G401 (cell line): ENCODE data around the gene DNAJC5. TPM values are rescaled to one million over a fixed set of nuclear protein-coding genes. Genes with fewer than 3 reads are reported as not detected.
"Not testable (repeated sequence)": the region's sequence is repeated elsewhere in the genome, so short reads cannot be mapped to it uniquely, and the experiment has no call there.

ENCODE experiments used
- DNase-seq: peaks from one replicate; pipeline ENCODE4 v3.0.0-alpha.2; 2015; ENCODE audit warnings: low spot score
- in situ Hi-C: cut with HindIII; loops from 2 replicates; pipeline ENCODE4 v1.10.0; 2016; ENCODE audit warnings: low sequenced_read_pairs, mixed read lengths
- total RNA-seq: library from RNA; depleted of rRNA; stranded (reverse); fragments of >200 nt; shearing (Covaris generic); gene quantifications from 2 replicates; pipeline ENCODE4 v1.2.3, GENCODE V29; 2014; rRNA removed

The DNAJC5 gene, protein sequence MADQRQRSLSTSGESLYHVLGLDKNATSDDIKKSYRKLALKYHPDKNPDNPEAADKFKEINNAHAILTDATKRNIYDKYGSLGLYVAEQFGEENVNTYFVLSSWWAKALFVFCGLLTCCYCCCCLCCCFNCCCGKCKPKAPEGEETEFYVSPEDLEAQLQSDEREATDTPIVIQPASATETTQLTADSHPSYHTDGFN
- total RNA-seq, result 38.6 and 43.6 TPM in 2 replicates

DNA sequence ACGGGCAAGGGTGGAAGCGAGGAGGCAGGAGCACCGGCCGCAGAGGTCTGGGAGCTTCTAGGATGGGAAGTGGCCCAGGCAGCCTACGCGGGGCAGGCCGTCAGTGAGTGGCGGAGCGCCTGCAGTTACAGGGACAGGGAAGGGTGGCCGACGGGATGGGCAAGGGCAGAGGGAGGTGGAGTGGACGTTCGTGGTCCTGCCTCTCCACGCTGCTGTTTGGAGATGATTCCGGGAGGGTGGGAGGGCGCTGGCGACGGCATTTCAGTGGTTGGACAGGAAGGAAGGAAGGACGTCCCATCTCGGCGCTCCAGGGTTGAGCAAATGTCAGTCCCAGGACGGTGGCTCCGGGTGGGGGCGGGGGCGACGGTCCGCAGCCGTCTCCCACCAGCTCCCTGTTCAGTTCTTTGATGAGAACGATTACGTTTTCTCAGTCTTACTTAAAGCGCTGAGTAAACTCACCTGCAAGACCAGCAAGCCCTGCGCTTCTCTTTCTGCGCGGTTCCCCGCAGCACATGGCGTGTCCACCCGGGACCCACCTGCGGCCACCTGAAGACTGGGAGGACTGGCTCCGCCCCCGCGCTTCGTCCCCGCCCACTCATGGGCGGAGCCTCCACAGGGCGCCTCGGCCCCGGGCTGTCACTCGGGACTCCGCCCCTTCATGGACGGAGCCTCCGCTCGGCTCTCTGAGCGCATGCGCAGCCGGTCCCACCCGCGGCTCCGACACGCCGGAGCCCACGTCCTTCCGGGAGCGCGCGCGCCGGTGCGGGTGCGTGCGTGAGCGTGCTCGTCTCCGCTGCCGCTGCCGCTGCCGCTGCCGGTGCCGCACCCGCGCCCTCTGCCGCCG lies at the start of gene DNAJC5:
TSS of gene DNAJC5 (plus strand) at position 769 of the 844 bp plus-strand sequence. CDS start 33,220 bp downstream, outside the sequence.
- in situ Hi-C loops, result no loop called here
- DNase-seq, result peak; percentile 97

DNA sequence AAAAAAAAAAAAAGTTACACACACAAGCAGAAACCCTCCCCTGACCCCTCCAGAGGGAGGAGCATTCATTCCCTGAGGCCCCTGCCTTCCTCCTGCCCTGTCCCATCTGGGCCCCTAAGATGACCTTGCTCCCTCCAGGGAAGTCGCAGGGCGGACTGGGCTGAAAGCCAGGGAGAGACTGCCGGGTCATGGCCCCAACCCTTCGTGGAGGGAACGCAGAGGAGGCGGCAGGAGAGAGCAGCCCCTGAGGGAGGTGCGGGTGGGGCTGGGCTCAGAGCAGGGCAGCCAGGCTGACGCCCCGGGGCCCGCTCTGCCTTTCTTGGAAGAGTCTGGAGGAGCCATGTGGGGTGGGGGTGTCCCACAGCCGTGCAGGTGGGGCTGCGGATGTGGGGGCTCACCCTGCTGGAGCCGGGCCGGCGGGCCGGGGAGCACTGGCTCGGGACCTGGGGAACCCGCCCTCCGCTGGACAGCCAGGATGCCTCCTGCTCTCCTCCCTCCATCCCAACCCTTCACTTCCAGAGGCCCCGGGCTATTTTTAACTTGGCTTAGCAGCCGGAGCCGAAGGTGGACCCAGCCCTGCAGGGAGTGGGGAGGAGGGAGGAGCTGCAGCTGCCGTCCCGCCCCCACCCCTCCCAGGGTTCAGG lies 48.7 kb upstream of the DNAJC5 start:
- in situ Hi-C loops, result no loop called here
- DNase-seq, result peak; percentile 90

DNA sequence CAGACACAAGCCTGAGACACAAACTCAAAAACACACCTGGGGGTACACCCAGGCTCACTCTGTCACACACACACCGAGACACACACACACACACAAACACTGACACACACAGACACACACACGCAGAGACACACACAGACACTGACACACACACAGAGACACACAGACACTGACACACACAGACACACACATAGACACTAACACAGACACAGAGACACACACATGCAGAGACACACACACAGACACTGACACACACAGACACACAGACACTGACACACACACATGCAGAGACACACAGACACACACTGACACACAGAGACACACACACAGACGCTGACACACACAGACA lies 48.1 kb upstream of the DNAJC5 start:
- DNase-seq, result no peak
- in situ Hi-C loops, result no loop called here

DNA sequence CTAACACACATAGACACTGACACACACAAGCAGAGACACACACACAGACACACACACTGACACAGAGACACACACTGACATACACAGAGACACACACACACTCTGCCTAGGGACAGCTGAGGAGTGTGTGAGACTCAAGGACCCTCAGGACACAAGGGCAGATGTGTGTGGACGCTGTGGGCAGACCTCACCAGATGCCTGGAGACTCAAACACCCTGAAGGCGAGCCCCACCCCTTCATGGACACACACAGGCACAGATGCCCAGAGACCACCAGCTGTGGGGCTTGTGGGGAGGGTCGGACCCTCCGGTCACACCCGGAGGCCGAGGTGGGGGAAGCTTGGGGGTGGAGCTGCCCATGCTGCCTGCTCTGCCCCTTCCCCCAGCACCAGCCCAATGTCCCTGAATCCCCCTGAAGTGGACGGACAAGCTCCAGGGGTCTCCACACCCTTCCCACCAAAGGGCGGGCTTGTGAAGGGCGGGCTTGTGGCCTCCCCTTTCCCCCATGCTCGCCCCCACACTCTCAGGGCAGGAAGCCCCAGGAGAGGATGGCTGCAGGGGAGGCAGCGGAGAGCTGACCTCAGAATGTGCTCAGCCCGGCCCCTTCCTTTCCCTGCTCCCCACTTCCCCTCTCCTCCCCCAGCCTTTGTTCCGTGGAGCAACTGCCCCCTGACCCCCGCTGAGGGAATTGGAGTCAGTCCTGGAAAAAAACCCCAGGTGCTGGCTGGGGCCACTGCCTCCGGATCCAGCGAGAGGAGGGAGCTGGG lies 47.5 kb upstream of the DNAJC5 start:
- in situ Hi-C loops, result no loop called here
- DNase-seq, result peak; percentile 74

DNA sequence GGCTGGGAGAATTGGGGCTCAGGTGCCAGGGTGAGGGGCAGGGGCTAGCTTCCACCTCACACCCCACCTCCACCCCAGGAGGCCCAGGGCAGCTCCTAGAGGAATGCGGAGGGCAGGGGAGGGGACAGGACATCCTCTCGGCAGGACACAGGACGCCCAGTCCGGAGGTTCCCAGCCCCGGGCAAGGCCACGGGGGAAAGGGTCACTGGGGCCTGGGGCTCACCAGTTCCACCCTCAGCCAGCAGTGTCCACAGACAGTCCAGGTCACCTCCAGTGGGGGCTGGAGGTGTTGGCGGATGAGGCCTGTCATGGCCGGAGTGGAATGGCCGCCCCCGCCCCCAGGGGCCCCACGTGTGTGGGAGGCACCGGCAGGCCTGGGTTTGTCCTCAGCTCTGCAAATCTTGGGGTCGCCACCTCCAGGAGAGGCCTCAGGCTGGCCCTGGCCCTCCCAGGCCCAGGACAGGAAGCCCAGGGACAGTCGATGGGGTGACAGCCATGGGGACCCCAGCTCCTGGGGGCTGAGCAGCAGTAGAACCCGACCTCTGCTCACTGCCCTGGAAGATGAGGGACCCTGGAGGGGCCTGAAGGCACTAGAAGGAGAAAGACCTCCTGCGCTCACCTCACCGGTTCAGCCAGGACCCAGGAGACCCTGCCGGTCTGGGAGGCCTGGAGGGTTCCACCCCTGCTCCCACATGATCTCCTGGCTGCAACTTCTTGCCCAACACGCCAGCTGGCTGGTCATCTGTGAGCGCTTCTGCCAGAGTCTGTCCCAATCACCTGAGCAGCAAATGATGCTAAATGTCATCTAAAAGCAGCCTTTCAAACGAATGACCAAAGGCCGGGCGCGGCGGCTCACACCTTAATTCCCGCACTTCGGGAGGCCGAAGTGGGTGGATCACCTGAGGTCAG lies 46.7 kb upstream of the DNAJC5 start:
- peak; percentile 95 for DNase-seq
- in situ Hi-C loops, result no loop called here

DNA sequence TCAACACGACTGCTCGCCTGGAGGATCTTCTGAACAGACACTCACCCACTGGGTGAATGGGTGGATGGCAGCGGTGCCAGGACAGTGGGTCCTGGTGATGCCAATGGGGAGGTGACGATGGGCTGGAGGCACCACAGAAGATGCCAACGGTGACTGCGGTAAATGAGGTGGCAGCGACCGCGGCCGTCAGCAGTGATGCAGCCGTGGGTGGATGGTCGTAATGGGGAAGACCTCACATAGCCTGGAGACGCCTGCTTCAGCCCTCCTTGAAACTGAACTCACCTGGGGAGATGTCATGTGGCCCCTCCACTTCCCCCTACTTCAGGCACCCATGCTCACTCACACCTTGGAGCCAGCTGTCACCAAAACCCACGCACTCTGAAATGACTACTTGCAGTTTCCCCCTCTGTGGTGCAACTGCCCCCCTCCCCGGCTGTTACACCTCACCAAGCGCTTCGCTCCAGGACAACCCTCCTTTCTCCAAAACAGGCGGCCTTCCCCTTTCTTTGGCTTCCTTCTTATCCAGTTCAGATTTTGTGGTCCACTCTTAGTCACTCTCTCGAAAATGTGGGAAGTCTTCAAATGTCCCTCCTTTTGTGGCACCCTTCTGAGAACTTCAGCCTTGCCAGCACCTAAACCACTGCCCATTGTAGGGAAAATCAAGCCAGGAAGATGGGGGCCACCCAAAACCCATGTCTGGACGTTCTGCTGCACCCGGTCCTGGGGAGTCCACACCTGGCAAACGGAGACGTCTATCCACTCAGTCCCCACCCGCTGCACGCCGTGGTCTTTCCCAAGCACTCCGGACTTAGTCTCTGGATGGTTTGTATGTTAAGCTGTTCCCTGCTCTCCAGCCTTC lies 44.0 kb upstream of the DNAJC5 start:
- in situ Hi-C loops, result no loop called here
- no peak for DNase-seq

DNA sequence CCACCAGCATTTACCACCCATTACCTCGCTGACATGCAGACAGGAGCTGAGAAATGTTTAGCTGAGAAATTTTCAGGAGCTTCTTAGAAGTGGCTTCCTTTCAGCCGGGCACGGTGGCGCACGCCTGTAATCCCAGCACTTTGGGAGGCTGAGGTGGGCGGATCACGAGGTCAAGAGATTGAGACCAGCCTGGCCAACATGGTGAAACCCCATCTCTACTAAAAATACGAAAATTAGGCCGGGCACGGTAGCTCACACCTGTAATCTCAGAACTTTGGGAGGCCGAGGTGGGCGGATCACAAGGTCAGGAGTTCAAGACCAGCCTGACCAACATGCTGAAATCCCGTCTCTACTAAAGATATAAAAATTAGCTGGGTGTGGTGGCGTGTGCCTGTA lies 43.4 kb upstream of the DNAJC5 start:
- in situ Hi-C loops, DNase-seq: not testable (repeated sequence)

DNA sequence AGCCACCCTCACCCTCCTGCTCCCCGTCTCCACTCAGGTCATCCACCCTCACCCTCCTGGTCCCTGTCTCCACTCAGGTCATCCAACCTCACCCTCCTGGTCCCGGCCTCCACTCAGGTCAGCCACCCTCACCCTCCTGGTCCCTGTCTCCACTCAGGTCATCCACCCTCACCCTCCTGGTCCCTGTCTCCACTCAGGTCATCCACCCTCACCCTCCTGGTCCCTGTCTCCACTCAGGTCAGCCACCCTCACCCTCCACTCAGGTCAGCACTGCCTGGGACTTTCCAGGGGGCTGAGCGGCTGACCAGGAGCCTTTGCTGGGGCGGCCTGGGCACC lies 41.2 kb upstream of the DNAJC5 start:
- DNase-seq, in situ Hi-C loops: not testable (repeated sequence)

DNA sequence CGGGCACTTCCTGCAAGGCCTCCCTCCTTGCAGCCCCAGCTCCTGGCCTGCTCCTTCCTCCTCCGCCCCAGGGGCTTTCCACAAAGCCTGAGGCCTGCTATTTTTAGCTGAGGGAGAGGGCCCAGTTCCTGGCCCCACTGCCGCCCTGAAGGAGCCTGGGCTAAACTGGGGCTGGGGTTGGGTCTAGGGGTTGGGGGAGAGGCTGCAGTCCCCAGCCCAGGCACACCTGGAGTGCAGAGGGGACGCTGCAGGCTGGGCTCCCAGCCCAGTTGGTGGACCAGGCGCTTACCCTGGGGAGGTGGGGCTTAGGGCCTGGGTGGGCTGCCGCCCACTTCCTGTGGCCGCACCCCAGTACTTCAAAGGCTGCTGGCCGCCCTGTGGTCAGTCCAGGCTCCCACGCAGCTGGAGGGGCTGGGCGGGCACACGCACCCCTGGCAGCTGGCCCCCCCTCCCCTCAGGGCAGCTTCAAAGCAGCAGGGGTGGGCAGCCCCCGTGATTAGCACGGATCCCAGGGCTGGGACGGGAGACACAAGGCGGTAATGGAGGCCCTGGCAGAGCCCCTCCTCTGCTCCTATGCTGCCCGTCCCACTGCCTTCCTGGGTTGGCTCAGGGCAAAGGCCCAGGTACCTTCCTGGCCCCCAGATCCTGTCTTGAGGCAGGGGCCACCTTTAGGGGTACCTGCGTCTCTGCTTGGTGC lies 40.7 kb upstream of the DNAJC5 start:
- DNase-seq, result no peak
- in situ Hi-C loops, result no loop called here

DNA sequence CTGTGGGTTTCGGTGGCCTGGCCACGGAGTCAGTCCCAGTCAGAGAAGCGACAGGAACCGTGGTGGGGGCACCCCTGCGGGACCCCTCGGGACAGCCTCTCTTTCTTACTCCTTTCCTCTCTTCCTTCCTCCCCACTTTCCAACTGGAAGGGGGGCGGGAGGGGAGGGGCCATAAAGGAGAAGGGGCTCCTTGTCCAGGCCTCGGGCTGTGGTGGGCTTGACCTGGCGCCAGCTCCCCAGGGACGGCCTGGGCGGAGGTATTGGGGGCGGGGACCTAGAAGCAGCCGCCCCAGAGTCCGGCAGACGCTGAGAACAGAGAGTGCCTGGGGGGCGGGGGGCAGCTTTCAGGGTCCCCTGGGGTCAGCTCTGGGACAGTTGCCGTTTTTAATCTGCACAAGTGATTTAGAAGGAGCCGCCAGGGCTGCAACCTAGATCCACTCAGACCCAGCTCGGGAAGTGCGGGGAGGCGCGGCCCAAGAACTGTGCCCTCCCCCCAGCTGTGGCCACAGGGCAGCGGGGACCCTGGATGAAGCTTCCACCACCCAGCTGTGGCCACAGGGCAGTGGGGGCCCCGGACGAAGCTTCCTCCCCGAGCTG lies 40.1 kb upstream of the DNAJC5 start:
- DNase-seq, result peak; percentile 41
- in situ Hi-C loops, result no loop called here

DNA sequence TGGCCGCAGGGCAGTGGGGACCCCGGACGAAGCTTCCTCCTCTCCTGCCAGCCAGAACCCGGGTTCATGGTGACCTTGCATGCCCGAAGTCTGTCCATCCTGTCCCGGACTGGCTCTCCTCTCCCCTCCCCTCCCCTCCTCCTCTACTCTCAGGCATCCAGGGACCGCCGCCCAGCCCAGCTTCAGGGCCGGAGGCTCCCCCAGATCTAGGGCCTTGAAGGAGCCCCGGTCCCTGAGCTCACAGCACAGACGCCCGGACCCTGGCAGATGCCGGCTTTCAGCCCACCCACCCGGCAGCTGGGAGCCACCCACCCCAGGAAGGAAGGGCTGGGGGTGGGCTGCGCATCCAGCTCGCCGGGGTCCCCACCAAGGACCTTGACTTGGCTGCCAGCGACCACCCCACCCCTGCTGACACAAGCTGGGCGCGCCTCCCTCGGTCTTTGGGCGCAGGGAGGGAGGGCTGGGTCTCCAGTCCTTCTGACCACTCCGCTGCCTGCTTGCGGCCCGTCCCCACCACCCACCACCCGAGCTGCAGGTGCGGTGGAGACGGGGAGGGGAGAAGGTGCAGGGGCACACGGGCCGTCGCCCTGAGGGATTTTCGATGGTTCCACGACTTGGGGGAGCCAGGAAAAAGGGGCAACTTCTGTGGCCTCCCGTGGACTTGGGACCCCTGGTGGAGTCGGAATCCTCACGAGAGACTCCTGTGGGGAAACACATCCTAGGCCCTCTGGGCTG lies 39.4 kb upstream of the DNAJC5 start:
- in situ Hi-C loops, result no loop called here
- DNase-seq, result no peak

DNA sequence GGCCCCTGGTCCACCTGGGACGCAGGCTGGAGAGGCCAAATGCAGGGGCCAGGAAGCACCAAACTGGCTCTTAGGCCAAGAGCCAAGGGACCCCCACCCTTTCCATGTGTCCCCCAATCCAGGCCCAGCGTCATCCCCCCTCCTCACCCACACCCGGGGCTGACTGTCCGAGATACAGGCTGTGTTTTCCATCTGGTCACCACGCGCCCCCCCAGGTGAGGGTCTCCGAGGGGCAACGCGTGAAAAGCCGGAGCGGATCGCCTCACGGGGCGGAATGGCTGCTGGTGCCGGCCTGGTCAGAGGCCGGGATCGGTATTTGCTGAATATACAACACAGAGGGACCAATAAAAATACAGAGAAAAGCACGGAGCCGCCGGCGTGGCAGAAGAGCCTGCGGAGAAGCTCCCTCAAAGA lies 38.8 kb upstream of the DNAJC5 start:
- DNase-seq, result no peak
- in situ Hi-C loops, result no loop called here

DNA sequence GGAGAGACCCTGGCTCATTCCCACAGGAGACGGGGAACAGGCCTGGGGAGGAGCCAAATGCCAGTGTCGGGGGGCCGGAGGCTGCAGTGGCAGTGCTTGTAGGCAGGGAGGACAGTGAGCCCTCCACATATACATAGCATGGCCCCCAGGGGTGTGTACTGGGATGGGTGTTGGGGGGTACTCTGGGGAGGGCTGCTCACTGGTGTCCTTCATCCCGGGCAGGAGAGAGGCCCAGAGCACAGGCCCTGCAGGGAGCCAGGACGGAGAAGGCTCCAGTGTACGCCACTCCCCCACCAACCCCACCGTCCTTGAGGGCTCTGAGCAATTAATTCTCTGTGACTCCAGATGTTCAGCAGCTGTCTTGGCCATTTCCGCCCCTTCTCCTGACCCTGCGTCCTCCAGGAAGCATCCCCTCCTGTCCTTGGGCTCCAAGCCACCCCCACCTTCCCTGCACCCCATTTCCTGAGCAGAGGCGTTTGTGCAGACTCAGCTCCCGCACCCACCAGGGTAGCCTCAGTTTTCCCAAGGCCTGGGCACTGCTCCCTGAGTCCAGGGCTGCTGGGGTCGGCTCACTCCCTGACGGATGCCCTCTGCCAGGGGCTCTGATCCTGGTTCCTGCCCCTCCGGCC lies 37.0 kb upstream of the DNAJC5 start:
- in situ Hi-C loops, result no loop called here
- DNase-seq, result no peak

DNA sequence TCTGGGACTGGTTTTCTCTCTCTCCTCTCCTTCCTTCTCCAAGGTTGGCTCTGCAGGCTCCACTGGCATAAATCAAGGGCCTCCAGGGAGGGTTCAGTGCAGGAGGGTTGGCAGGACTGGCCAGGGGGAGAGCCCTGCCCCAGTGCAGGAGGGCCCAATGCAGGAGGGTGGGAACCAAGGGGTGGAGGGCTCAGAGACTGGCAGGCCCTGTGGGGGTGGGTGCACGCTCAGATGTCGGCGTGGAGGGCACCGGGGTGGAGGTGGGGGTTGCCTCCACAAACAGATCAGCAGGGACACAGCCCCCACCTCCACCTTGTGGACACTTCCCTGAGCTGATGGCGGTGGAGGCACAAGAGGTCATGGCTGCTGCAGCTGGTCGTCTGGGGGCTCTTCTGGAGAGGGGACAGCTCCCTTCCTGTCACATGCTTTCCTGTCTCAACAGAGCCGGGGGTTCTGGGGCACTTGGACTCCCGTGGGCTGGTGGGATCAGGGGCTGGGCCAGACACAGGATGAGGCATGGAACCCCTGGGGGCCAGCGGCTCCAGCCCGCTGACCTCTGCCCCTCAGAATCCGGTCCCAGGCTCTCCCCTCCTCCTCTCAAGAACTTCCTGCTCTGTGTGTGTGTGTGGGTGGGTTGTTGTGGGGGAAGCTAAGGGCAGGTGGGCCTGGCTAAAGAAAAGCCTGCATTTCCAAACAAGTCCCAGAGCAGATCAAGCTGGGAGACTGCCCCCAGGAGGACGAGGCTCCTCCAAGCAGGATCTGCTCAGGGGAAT lies 36.3 kb upstream of the DNAJC5 start:
- peak; percentile 62 for DNase-seq
- in situ Hi-C loops, result no loop called here

DNA sequence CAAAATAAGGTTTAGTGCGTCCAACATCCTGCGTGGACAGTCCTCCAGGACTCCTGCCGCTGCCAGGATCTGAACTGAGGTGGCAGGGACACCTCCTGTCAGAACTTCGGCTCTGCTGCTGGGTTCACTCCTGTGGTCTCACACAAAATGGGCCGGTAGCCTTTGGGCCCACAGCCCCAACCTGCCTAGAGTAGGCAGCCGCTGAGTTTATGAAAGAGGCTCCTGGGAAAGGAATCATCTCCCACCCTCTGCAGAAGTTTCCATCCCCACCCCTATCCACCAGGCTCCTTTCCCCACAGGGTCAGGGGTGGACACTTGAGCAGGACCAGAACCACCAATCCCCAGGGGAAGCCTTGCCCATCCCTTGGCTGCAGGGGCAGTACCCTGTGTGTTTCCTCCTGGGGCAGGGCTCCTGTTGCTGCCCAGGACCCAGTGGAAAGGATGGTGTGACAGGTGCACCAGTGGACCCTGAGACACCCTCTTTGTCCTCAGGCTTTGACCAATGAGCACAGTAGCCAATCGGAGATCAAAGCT lies 35.7 kb upstream of the DNAJC5 start:
- no peak for DNase-seq
- in situ Hi-C loops, result no loop called here
